HG02623 (cell line): Measurements from ENCODE around the gene TRIM4.
"Not testable (repeated sequence)": the region's sequence is repeated elsewhere in the genome, so short reads cannot be mapped to it uniquely, and the experiment has no call there.

Source experiments
- ATAC-seq: cut with Tn5 transposase; IDR thresholded peaks from one replicate; pipeline ENCODE4 v1.9.1; 2021; ENCODE audit warnings: moderate library complexity; ENCODE audit not compliant: unreplicated experiment

The TRIM4 gene

GRCh38 chr7:99918959-99919813 is at the start of gene TRIM4:
Gene TRIM4, minus strand, starts transcription at chr7:99919530. Its CDS starts 129 bp downstream, at chr7:99919401.
- ATAC-seq: peak; percentile 98

GRCh38 chr7:99958564-99959227 is 39.4 kb upstream of the TRIM4 start:
- ATAC-seq: no peak

- no peak for ATAC-seq
Observed at GRCh38 chr7:99955247-99955646, 35.9 kb upstream of the TRIM4 start.

GRCh38 chr7:99954643-99955042 is 35.3 kb upstream of the TRIM4 start:
- ATAC-seq: not testable (repeated sequence)

- ATAC-seq: no peak
Observed at GRCh38 chr7:99953649-99954048, 34.3 kb upstream of the TRIM4 start.

- ATAC-seq: not testable (repeated sequence)
Observed at GRCh38 chr7:99952649-99953048, 33.3 kb upstream of the TRIM4 start.

GRCh38 chr7:99950819-99951218 is 31.5 kb upstream of the TRIM4 start:
- ATAC-seq: not testable (repeated sequence)

- ATAC-seq: no peak
Observed at GRCh38 chr7:99949645-99950228, 30.4 kb upstream of the TRIM4 start.

- ATAC-seq: no peak
Observed at GRCh38 chr7:99947608-99948007, 28.3 kb upstream of the TRIM4 start.

- ATAC-seq: no peak
Observed at GRCh38 chr7:99944497-99945070, 25.3 kb upstream of the TRIM4 start.

- ATAC-seq: no peak
Observed at GRCh38 chr7:99943641-99944496, 24.5 kb upstream of the TRIM4 start.

GRCh38 chr7:99938296-99938695 is 19.0 kb upstream of the TRIM4 start:
- no peak for ATAC-seq

- not testable (repeated sequence) for ATAC-seq
Observed at GRCh38 chr7:99935009-99935408, 15.7 kb upstream of the TRIM4 start.

- ATAC-seq: no peak
Observed at GRCh38 chr7:99930376-99930775, 11.0 kb upstream of the TRIM4 start.

- ATAC-seq: no peak
Observed at GRCh38 chr7:99929730-99930053, 10.4 kb upstream of the TRIM4 start.

- ATAC-seq: no peak
Observed at GRCh38 chr7:99928994-99929729, 9.8 kb upstream of the TRIM4 start, which contains the start of gene GJC3. Gene GJC3, minus strand, starts transcription at chr7:99929620. Its CDS starts 0 bp downstream, at chr7:99929620.

- no peak for ATAC-seq
Observed at GRCh38 chr7:99928188-99928587, 8.9 kb upstream of the TRIM4 start.

GRCh38 chr7:99927536-99927935 is 8.2 kb upstream of the TRIM4 start:
- no peak for ATAC-seq

- ATAC-seq: no peak
Observed at GRCh38 chr7:99926321-99926720, 7.0 kb upstream of the TRIM4 start.

GRCh38 chr7:99923200-99923599 is 3.9 kb upstream of the TRIM4 start:
- no peak for ATAC-seq
